ENCODE data around the gene GSPT1.

GRCh38 chr16:11868412-11868980 lies 47.3 kb downstream of the GSPT1 start:
- TF ChIP-seq SMARCA5 (IDR thresholded peaks at IDR 0.05) (no peak), SMARCA4 (IDR thresholded peaks at IDR 0.05) (no peak), MAFG (tag; conservative IDR thresholded peaks at IDR 0.05) (no peak), USF1 (CRISPR knock-in tag; IDR thresholded peaks at IDR 0.05) (no peak), LARP7 (IDR thresholded peaks at IDR 0.05) (no peak), MAFF (IDR thresholded peaks at IDR 0.05; ENCODE audit: low read length) (no peak), ZNF639 (CRISPR knock-in tag; conservative IDR thresholded peaks at IDR 0.05 in 1 of 2, IDR thresholded peaks at IDR 0.05 in 1 of 2) (no peak), ATF7 (IDR thresholded peaks at IDR 0.05) (no peak), THRA (IDR thresholded peaks at IDR 0.05) (no peak), FOXJ3 (CRISPR knock-in tag; IDR thresholded peaks at IDR 0.05) (no peak), TAF15 (IDR thresholded peaks at IDR 0.05; ENCODE audit: low read depth, low read length) (no peak)

All from K562 (cell line).